ENCODE data around the gene HAAO.

- TF ChIP-seq, protein P1, sequence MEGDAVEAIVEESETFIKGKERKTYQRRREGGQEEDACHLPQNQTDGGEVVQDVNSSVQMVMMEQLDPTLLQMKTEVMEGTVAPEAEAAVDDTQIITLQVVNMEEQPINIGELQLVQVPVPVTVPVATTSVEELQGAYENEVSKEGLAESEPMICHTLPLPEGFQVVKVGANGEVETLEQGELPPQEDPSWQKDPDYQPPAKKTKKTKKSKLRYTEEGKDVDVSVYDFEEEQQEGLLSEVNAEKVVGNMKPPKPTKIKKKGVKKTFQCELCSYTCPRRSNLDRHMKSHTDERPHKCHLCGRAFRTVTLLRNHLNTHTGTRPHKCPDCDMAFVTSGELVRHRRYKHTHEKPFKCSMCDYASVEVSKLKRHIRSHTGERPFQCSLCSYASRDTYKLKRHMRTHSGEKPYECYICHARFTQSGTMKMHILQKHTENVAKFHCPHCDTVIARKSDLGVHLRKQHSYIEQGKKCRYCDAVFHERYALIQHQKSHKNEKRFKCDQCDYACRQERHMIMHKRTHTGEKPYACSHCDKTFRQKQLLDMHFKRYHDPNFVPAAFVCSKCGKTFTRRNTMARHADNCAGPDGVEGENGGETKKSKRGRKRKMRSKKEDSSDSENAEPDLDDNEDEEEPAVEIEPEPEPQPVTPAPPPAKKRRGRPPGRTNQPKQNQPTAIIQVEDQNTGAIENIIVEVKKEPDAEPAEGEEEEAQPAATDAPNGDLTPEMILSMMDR (IDR thresholded peaks at IDR 0.05; ENCODE audit: insufficient read depth, low read depth, low read length): no peak
- TF ChIP-seq EZH2 (IDR thresholded peaks at IDR 0.05; ENCODE audit: insufficient read depth, low read length): no peak
Measured at GRCh38 chr2:42724886-42725285, 67.5 kb downstream of the HAAO start.
